ENCODE measurements around the gene PLCB1. TPM values are rescaled to one million over a fixed set of nuclear protein-coding genes. Genes with fewer than 3 reads are reported as not detected.

The PLCB1 gene
- total and polyA plus RNA-seq, 2 of the 4 experiments (the other 2 are of a cell fraction), result 5.6 to 16.1 TPM

DNA sequence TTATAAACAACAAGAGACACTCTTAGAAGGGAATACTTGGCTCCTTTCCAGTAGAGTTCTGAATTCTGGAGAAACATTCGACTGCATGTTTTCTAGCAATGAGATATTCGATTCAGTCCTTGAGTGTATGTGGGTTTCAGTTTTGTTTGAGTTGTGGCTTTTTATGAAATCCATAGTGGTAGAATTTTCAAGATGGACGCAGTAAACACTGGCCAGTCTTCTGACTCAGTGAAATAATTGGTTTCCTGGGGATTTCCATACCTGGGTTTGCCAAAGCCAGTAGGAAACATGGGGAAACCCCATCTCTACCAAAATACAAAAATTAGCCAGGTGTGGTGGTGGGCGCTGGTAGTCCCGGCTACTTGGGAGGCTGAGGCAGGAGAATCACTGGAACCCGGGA, 663.3 kb downstream of the PLCB1 start:
- Histone ChIP-seq H3K27ac (ENCODE audit: insufficient read depth, low read length) (no peak overlapping the region), H3K4me3 (ENCODE audit: insufficient read depth, low read depth, low read length) (no peak overlapping the region), H2AK5ac (ENCODE audit: low read depth, low read length) (no peak overlapping the region), H3K4me2 (ENCODE audit: low read depth, low read length) (no peak overlapping the region), H3K14ac (replicated peaks; ENCODE audit: low read depth, low read length) (no peak overlapping the region), H3K18ac (ENCODE audit: low read depth, low read length) (no peak overlapping the region), H2BK20ac (ENCODE audit: low read depth, low read length) (no peak overlapping the region), H4K91ac (ENCODE audit: insufficient read depth, low read depth, low read length) (no peak overlapping the region), H3K23ac (ENCODE audit: low read depth, low read length) (no peak overlapping the region), H2BK15ac (ENCODE audit: low read depth, low read length) (no peak overlapping the region), H2BK5ac (ENCODE audit: low read depth, low read length, poor library complexity, severe bottlenecking) (no peak overlapping the region), H2AK9ac (replicated peaks; ENCODE audit: low read depth, low read length, poor library complexity) (no peak overlapping the region), H3K79me1 (ENCODE audit: low read depth in 1 of 2, low read length in 2 of 2) (no peaks in the 10 kb centered on the region), H4K8ac (ENCODE audit: low read depth in 2 of 2, low read length in 2 of 2) (no peak overlapping the region), H2BK120ac (ENCODE audit: low read depth, low read length) (no peak overlapping the region), H3K4ac (ENCODE audit: low read depth, low read length) (no peak overlapping the region), H3K9me1 (ENCODE audit: insufficient read depth, low read length) (no peaks in the 10 kb centered on the region; the same call in 1 of the 2 replicates), H3K9ac (ENCODE audit: low read depth, low read length) (no peak overlapping the region), H3K9me3 (ENCODE audit: control insufficient read depth, insufficient read depth, low read length) (no peaks in the 10 kb centered on the region), H4K20me1 (ENCODE audit: insufficient read depth, low read length) (no peaks in the 10 kb centered on the region), H2AFZ (replicated peaks; ENCODE audit: low read length, poor library complexity) (no peak overlapping the region), H3K36me3 (ENCODE audit: control insufficient read depth, insufficient read depth, low read length) (no peaks in the 10 kb centered on the region), H3K4me1 (ENCODE audit: control insufficient read depth, insufficient read depth, low read length) (peaks cover 2% of the 10 kb centered on the region; the same call in 1 of the 2 replicates), H4K5ac (ENCODE audit: low read depth, low read length) (no peak overlapping the region), H3K27me3 (ENCODE audit: control insufficient read depth, insufficient read depth, low read length) (no peaks in the 10 kb centered on the region), H3K56ac (ENCODE audit: extremely low read depth, insufficient read depth, low read length) (no peak overlapping the region)
- intact Hi-C loops (cut with micrococcal nuclease) (loop anchor here (10.0 kb wide), 1 partner anchor 369 kb away; no protein-coding TSS in a partner anchor), in situ Hi-C loops (cut with MboI; ENCODE audit: low sequenced_read_pairs) (no loop called here), dilution Hi-C loops (cut with HindIII; ENCODE audit: low sequenced_read_pairs, unreplicated experiment) (no loop called here)
- POLR2A ChIA-PET (ENCODE audit: unreplicated experiment), result no interaction called here
- DNase-seq (no peak), ATAC-seq (ENCODE audit: low read depth) (no peak)
- CTCF ChIA-PET, result interaction anchor here (1.4 kb wide), 1 partner anchor 598 kb away, joined by 3 read pairs; no protein-coding TSS in a partner anchor
- no CpG with 5 or more reads among the region's 6 CpGs for WGBS, 2 experiments (ENCODE audit: extremely low coverage in 2 of 2, insufficient read length in 1 of 2)
- TF ChIP-seq MXI1 (IDR thresholded peaks at IDR 0.05; ENCODE audit: borderline replicate concordance, low read depth, low read length), result no peak
- TF ChIP-seq FOS (IDR thresholded peaks at IDR 0.05; ENCODE audit: low read depth, low read length), result no peak
- no peak for TF ChIP-seq CTCF (conservative IDR thresholded peaks at IDR 0.05; ENCODE audit: low read depth, low read length)
- TF ChIP-seq SMC3 (IDR thresholded peaks at IDR 0.05; ENCODE audit: low read depth, low read length), result no peak
- TF ChIP-seq CHD1 (IDR thresholded peaks at IDR 0.05; ENCODE audit: low read depth, low read length), result no peak
- TF ChIP-seq, protein P1, sequence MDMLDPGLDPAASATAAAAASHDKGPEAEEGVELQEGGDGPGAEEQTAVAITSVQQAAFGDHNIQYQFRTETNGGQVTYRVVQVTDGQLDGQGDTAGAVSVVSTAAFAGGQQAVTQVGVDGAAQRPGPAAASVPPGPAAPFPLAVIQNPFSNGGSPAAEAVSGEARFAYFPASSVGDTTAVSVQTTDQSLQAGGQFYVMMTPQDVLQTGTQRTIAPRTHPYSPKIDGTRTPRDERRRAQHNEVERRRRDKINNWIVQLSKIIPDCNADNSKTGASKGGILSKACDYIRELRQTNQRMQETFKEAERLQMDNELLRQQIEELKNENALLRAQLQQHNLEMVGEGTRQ (IDR thresholded peaks at IDR 0.05; ENCODE audit: low read depth, low read length), result no peak
- TF ChIP-seq RFX5 (IDR thresholded peaks at IDR 0.05; ENCODE audit: low read depth, low read length), result no peak
- no peak for TF ChIP-seq ELK1 (IDR thresholded peaks at IDR 0.05; ENCODE audit: borderline replicate concordance, low read depth, low read length)
- TF ChIP-seq BHLHE40 (IDR thresholded peaks at IDR 0.05; ENCODE audit: low read depth, low read length), result no peak
- no peak for TF ChIP-seq POLR2A (IDR thresholded peaks at IDR 0.05; ENCODE audit: low read depth, low read length)
- TF ChIP-seq CEBPB (IDR thresholded peaks at IDR 0.05; ENCODE audit: low read depth, low read length), result no peak
- TF ChIP-seq MAZ (IDR thresholded peaks at IDR 0.05; ENCODE audit: borderline replicate concordance, low read depth, low read length), result no peak
- no peak for TF ChIP-seq MAFK (IDR thresholded peaks at IDR 0.05; ENCODE audit: low read depth, low read length)
- no peak for TF ChIP-seq RCOR1 (IDR thresholded peaks at IDR 0.05; ENCODE audit: insufficient replicate concordance, low read length)
- no peak for TF ChIP-seq RAD21 (IDR thresholded peaks at IDR 0.05; ENCODE audit: low read length)
- TF ChIP-seq NFE2L2 (IDR thresholded peaks at IDR 0.05; ENCODE audit: low read depth, low read length), result no peak
- no TSS peak for BruUV-seq (replicated peaks)
